Activated CD4-positive, alpha-beta T cell treated with anti-CD3 and anti-CD28 coated beads for 24 hours (primary cell): ENCODE data around the gene ESYT3.
"Not testable (repeated sequence)": the region's sequence is repeated elsewhere in the genome, so short reads cannot be mapped to it uniquely, and the experiment has no call there.

ENCODE experiments used
- DNase-seq, 2 donors: peaks; one replicate each; pipeline ENCODE4 v3.0.0-alpha.2; 2020; ENCODE audit warnings: low read depth in 2 of 2

Gene ESYT3

DNA sequence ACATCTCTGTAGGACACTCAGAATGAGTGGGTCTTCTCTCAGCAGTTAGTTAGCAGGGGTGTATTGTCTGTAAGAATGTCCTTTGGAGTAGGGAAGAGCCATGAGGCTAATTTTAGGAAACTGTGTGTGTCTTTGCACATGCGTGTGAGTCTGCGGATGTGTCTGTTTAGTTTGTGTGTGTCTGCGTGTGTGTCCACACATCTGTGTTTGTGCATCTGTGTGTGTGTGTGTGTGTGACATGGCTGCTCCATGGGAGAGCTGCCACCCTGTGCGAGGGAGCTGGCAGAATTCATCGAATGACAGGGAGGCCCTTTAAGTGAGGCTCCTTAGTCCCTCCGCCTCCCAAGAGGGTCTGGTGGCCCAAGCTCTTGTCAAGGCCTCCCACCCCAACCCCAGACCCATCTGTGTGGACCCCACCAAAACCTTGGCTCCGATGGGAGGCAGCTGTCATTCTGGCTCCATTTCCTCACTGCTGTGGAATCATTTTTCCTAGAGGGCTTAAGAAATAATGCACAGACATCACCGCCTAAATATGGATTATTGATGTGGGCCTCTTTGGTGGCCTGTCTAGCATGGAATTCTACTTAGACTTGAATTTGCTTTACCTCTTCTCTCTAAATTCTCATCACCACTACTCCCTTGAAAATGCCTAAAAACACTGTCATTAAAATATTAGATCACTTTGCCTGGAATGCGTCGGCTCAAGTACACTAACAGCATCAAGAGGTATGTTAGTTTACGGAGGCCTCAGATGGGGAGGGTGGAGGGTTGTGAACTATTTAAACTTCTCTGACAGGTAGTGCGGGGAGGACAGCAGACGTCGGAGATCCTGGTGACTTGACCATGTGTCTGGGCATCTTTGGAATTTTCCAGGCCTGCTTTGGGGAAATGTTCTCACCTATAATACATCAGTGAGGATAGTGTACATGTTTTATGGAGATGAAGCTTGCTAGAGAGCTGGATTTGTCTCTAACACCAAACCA is 9.4 kb downstream of the ESYT3 start:
- no peak for DNase-seq

DNA sequence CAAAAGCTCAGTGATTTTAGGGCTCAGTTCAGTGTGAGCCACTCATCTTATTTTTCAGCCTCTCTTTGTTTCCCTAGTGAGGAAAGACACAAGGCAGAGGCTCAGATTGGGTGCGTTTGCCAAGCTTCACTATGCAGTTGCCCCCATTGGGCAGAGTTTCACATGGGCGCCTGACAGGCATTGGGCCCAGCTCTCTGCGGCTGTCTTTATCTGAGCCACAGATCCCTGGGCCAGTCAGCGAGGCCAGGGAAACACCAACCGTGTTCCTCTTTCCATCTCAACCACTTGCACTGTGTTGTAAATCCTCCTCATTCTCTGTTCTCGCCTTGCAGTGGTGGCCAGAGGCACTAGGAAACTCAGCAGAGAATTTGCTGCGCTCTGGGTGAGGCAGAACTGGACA is 10.8 kb downstream of the ESYT3 start:
- no peak for DNase-seq

DNA sequence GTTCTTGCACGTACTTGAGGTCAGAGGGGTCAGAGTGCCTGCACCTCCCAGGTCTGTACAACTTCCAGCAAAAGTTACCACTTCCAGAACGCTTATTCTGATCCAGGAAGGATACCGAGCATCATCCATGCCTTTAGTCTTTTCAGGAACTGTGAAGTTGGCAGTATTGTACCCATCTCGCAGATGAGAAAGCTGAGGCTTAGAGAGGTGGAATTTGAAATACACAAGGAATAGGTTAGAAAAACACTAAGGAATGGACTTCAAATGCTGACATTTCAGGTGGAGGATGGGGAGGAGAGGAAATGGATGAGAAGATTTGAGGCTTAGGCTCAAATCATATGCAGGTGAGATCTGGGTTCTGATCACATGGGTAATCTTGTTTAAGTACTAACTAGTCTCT is 11.2 kb downstream of the ESYT3 start:
- DNase-seq: no peak

DNA sequence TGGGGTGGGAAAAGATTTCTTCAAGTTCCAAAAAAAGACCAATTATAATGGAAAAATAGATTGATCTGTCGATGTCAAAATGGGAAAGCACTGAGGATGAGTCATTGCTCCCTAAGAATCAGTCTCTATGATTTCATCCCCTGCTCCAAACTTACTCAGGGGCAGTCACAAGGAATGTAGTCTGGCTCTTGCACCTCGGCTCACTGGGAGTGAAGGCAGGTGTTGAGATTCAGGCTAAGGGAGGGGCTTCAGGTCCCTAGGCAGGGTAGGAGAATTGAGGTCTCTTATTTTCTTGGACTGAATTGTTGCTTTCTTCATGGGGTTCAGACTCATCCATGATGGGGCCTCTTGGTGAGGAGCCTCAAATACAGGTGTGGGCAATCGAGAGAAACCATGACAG is 14.2 kb downstream of the ESYT3 start:
- no peak for DNase-seq

DNA sequence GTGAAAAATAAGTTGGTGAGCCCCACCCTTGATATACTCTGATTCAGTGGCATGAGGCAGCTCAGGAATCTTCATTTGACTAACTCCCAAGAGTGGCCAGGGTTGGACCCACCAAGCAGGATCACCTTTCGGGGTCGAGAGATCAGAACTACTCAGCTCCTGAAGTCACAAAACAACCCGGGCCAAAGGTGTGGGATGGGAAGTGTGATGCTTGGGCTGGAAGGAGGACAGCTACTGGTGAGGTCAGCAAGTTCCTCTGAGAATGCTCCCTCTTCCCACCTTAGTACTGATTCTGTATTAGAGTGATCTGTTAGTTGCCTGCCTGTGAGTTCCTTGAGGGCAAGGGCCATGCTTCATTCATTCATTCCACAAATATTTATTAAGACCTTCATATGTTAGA is 15.1 kb downstream of the ESYT3 start:
- DNase-seq: no peak

DNA sequence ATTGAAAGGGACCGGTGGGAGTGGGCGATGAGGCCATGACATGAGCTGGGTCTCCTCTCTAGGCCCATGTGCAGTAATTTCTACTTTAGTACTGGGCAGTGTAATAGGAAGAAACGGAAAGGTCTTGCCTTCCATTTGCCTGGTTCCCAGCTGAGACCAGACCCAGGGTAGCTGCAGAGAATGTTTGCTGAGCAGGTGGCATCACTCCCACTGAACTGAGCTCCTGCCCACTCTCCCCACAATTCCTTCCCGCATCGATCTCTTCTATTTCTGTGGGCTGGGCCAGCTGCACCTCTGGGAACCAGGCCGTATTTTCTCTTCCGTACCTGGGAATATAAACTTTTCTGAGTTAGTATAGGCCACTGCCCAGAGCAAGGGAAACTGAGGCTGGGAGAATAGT is 15.8 kb downstream of the ESYT3 start:
- no peak for DNase-seq

DNA sequence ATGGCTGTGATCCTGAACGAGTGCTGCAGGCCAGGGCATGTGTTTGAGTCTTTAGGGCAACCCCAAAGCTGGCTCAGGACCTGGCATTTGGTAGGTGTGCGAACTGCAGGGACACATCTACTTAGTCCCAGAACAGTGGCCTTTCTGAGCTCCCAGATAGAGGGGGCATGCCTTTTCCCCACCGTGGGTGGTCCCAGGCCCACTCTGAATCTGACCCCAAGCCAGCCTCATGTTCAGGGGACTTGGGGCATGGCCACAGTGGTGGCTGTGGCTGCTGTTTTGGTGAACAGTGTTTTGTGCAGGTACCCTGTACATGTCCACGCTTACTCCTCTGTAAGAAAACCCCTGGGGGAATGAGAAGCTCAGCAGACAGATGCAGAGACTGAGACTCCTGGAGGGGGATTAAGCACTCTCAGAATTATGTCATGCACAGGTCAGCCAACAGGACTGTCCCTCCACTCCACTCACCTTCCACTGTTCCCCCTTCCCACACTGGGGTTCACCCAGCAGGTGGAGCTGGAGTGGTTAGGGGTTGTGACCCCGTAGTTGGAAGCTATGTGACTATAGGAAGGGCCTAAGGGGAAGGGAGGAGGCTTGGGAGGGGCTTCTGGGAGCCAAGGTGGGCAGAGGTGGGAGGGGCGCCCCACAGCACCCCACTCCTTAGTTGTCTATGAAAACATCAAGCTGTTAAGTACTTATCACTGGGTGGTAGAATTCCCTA is 16.4 kb downstream of the ESYT3 start:
- no peak for DNase-seq

DNA sequence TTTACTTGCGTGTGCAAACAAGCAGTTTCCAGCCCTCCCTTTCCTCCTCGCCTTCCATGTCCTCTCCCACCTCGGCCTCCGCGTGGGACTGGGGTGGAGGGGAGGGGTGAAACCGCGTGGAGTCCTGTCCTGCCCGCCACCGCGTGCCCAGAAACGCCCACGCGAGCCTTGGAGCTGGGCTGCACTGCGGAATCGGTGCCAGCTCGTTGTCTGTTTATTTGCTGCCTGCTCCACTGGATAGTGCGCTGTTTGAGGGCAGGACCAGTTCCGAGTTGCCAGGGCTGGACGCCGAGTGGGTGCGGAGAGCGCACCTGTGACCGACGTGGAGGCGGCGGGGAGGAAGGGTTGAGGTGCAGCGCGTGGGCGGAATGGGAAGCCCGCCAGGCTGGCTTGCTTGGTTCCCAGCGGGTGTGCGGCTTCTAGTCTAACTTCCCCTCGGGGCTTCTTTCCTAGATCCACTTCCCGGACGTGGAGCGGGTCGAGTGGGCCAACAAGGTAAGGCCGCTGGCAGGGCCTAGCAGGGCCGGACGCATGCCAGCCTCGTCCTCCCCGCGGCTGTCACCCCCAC is 17.3 kb downstream of the ESYT3 start:
- DNase-seq: no peak

DNA sequence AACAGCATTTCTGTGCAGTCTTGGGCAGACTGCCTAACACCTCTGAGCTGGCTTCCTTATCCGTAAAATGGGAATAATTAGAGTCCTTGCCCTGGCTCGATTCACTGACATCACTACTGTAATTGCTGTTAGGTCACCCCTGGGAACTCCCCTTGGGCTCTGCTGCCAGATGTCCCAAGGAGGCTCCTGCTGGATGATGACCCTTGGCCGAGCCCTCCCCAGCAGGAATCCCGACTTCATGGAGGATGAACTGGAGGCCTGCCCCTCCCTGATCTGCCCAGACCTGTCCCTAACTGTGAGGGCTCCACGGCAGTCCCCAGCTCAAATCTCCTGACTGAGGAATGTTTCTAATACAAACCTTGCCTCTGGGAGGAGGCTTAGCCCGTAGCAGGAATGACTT is 18.0 kb downstream of the ESYT3 start:
- no peak for DNase-seq

DNA sequence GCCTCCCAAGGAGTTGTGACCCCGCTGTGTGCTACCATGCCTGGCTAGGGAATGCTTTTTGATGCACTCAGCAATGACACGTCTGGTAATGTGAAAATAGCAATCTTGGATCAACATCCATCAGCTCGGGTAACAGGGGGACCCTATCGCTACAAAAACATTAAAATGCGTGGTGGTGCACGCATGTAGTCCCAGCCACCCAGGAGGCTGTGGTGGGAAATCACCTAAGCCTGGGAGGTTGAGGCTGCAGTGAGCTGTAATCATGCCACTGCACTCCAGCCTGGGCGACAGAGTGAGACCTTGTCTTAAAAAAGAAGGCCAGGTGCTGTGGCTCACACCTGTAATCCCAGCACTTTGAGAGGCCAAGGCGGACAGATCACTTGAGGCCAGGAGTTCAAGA is 19.5 kb downstream of the ESYT3 start:
- not testable (repeated sequence) for DNase-seq

DNA sequence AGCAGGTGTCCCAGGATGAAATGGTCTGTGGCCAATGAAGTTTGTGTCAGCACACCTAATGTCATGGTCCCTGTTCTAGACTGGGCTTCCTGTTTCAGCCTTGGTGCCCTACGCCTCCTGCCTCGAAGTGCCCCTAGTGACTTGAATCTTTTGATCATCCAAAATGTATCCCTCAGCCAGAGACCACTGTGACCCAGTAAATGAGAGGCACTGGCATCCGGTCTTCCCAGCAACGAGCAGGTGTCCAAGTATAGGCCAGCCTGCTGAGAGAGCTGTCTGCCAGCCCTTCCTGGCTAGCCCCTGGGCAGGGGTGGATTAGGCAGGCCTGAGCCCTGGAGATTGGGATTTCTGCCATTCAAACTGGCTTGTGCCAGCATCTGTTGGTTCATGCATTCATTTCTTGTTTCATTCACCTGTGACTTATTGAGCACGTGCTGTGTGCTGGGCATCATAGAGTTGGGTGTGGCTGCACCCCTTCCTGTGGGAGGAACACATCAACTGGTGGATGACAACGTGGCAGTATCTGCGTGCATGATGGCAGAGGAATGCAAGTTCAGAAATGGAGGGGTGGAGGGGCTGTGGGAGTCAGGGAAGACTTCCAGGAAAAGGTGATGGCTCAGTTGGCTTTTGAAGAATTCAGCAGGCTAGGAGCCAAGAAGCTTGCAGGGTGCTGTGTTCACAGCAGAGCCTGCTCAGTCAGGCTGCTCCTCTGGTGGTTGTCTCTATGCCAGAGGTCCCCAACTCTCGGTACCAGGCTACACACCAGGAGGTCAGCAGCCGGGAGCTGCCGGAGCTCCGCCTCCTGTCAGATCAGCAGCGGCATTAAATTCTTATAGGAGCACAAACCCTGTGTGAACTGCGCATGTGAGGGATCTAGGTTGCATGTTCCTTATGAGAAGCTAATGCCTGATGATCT is 21.6 kb downstream of the ESYT3 start:
- no peak for DNase-seq

DNA sequence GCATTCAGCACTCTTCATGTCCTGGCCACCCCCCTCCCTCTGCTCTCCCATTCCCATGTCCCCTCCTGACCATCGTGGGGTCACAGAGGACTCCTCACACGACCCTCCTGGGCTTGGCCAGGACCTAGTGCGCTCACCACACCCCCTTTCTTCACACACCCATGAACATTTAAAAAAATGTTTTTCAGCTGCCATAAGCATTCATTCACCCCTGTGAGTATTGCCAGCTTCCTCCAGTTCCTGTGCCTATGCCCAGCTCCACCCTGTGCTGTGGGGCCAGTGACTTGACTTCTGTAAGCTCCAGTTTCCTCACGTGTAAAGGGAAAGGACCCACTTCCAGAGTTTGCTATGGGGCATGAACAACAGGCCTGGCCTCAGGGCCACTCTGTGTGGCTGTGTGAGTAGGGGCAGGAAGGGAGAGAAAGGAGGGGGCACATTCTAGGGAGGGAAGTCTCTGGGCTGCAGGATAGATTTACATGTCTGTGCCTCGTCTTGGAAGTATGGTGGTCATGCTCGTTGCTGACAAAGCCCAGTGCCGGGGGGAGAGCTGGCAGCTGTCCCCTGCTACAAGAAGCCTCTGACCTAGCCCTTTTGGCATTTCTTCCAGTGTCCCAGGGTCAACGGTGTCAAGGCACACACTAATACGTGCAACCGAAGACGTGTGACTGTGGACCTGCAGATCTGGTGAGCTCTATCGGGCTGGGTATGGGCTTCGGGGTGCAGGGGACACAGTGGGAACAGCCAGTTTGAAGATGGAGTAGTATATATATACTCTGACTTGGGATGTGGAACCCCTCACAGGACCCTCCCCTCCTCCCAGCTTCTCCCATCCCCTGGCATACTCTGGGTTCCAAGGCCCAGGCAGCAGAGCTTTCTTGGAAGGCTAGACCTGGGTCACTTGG is 22.8 kb downstream of the ESYT3 start:
- no peak for DNase-seq

DNA sequence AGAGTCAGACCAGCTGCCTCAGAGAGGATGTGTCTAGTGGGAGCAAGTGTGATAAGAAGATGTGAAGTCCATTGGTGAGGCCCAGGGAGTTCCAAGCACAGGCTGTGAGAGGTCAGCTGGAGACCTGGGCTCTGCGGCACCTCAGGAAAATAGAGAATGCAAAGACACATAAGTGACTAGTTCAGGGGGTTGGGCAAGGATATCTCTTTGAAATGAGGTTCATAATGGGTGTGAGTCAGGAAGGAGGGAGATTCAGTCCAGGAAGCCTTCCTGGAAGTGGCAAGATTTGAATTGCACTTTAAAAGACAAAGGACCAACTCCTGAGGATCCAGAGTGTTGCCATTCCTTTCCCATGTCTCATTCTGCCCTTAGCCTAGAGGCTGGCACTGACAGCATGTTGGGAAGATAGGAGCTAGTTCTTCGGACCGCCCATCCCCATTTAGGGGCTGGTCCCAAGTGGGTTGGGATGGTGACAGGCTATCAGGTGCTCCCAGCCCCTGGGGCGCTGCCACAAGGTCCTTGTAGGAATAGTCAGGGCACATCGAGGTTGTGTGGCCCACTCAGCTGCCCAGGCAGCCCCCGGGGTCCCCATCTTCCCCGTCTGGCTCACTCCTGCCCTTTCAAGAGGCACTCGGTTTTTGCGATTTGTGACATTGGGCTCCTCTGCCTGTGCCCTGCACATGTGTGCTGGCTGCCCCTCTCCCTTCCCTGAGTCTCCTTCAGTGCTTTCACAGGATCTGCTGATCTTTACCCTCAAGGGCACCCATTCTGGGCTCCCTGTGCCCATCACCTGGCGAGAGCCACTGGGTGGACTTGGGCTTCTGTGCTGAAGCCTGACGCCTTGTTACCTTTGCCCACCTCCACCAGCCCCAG is 23.7 kb downstream of the ESYT3 start:
- no peak for DNase-seq

DNA sequence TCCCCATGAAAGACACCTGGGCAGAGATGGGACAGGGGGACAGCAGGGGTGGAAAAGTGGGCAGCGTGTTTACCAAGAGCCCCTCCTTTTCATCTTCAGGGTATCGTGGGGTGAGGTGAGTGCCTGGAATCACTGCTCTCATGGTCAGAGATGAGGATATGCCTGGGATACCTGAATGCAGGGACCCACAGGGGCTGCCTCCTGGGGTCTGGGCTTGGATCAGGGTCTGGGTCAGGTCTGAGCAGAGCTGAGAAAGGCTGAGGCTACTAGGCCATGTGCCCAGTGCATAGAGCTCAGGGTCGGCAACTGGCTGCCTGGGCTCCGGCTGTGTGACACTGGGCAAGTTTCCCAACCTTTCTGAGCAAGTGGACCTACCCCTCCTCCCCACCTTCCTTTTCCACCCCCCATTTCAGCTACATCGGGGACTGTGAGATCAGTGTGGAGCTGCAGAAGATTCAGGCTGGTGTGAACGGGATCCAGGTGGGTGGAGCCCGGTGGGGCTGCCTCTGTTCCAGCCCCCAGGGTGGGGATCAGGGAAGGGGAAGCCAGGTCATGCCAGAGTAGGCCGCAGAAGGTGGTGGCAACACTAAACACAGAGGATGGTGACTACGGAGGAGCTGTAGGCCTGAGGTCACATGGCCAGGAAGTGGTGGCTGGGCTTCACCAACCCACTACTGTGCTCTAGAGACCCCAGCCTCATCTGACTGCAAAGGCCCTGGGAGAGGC is 24.5 kb downstream of the ESYT3 start:
- no peak for DNase-seq

DNA sequence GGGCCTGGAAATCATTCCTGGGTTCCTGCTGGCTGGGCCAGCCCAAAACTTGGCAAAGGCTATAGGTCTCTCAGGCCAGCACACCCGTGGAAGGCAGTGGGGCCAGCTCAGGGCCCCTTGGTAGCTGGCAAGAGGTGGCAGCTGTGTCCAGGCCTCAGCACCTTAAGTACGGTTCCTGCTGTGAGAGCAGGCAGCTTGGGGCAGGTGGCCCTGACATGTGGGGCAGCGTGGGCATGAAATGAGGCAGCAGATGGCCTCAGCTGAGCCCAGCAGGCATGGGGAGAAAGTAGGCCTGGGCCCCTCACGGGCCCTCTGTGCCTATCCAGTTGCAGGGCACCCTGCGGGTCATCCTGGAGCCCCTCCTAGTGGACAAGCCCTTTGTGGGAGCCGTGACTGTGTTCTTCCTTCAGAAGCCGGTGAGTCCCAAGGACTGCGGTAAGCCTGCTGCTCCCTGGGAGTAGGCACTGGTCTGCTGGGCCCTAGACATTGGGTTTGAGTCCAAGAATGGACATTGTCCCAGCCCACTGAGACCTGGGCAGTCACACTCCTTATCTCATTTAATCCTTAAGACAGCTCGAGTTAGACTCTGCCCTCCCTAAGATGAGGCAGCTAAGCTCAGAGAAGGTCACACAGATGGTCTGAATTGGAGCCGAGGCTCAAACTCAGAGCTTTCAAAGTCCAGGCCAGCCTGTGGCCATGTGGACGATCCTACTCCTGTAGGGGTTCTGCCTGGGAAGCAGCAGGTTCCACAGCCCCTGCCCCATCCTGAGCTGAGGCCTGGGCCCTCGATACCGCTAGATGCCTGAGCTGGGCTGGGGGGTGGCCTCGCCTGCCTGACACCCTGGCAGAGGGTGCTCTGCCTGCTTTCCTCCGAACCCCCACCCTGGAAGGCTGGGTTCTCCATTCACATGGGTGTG is 25.5 kb downstream of the ESYT3 start:
- no peak for DNase-seq

DNA sequence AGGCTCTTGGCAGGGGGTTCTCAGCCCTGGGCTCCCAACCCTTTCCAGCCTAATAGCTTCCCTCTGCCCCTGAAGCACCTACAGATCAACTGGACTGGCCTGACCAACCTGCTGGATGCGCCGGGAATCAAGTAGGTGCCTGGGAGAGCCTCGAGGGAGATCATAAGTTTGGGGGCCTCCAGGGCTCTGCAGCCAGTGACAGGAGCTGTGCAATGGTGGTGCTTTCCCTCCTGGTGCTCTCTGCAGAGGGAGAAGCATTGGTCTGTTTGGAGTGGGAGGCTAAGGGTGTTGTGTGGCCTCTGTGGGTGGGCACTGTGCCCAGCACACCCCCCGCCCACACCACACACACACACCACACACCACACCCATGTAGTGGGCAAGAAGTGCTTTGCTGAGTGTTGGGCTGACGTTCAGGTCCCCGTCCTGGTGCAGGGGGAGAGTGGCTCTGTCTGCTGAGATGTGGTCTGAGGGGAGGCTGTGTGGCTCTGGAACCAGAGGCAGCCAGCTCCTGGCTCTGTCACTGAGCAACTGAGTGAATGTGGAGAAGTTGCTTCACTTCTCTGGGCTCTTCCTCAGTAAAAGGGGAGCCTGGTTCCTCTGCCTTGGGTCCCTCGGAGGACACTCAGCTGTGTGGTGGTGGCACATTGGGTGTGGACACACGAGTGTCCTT is 26.3 kb downstream of the ESYT3 start:
- no peak for DNase-seq

DNA sequence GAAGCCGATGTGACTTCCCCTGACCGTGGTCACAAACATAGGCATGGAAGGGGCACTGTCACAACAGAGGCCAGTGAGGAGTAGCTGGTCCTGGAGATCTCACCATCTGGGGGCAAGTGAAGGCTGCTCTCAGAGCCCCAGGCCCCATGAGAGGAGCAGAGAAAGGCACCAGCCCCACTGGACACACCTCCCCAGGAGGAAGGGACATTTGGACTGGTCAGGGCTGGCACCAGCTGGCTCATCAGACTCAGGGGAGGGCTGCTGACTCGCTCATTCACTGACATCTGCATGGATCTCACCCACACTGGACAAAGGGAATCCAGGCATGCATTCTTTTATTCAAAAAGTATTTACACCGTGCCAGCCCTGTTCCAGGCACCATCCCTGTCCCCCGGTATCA is 26.8 kb downstream of the ESYT3 start:
- no peak for DNase-seq
